Measurements from ENCODE around the gene OCIAD1.

The OCIAD1 gene, protein sequence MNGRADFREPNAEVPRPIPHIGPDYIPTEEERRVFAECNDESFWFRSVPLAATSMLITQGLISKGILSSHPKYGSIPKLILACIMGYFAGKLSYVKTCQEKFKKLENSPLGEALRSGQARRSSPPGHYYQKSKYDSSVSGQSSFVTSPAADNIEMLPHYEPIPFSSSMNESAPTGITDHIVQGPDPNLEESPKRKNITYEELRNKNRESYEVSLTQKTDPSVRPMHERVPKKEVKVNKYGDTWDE

DNA sequence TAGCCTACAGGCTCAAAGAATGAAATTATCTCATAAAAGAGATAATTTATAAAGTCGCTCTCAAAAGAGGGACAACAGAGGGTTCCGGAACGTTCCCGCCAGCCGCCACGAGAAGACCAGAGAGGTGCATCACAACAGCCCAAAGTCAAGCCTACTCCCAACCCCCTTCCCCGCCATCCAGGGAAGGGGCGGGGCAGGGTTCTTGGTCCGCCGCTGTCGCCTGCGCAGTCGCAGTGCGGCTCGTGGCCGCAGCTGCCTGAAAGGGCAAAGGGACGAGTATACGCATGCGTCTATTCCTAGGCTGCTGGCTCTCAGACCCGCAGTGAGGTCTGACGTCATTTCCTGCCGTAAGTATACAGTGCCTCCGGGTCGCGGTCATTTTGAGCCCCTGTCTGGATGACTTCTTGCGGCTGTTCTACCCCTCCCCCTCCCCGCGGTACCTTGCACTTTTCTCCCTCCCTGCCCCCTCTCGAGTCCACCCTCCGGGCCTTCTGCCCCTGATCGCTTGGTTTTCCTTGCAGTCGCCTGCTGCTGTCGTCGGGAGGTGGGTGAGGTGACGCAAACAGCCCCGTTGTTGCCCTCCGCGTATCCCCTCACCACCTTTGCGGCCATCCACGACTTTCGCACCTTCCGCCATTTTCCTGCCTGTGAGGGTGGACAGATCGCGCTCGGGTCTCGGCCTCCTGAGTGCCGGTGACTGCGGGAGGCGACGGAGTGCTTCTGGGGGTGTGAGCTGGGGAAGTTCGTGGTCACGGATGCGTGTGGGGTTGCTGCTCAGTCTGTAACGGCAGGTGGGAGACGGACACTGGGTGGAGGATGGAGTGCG is at the start of gene OCIAD1:
OCIAD1 (plus strand) TSS at position 383 of the 826 bp plus-strand sequence. CDS start 1,537 bp downstream, outside the sequence.
- Histone ChIP-seq H3K4me3 (ENCODE audit: low read depth in 1 of 2, low read length in 1 of 2) (peak within 1 kb of the TSS; percentile 86 to 99), H3K36me3 (peaks cover 24% of the 10 kb centered on the region), H3K27ac (peak within 1 kb of the TSS; percentile 93), H3K27me3 (peaks cover 19% of the 10 kb centered on the region), H3K4me1 (ENCODE audit: control insufficient read depth in 1 of 2, insufficient read depth in 1 of 2, low read depth in 1 of 2, low read length in 1 of 2) (peaks cover 13 to 19% of the 10 kb centered on the region in 2 experiments), H3K9me3 (no peaks in the 10 kb centered on the region)
- TF ChIP-seq, protein P1, sequence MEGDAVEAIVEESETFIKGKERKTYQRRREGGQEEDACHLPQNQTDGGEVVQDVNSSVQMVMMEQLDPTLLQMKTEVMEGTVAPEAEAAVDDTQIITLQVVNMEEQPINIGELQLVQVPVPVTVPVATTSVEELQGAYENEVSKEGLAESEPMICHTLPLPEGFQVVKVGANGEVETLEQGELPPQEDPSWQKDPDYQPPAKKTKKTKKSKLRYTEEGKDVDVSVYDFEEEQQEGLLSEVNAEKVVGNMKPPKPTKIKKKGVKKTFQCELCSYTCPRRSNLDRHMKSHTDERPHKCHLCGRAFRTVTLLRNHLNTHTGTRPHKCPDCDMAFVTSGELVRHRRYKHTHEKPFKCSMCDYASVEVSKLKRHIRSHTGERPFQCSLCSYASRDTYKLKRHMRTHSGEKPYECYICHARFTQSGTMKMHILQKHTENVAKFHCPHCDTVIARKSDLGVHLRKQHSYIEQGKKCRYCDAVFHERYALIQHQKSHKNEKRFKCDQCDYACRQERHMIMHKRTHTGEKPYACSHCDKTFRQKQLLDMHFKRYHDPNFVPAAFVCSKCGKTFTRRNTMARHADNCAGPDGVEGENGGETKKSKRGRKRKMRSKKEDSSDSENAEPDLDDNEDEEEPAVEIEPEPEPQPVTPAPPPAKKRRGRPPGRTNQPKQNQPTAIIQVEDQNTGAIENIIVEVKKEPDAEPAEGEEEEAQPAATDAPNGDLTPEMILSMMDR (IDR thresholded peaks at IDR 0.05), result no peak

DNA sequence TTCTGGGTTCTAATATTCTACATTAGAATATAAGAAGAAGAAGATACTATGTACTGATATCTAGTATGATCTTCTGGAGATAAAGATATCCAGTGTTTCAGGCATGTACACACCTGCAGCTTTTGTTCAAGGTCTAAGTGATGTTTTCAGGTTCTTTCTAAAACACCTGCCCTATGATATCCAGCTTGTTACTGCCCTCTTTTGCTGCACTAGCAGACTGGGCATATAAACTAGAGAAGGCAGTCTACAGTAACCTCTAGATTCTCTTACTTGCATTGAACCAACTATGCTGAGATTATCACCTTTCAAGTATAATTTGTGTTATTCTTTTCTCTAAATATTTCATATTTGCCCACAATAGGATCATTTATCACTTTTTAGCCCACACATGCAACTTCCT is 48.9 kb upstream of the OCIAD1 start:
- no peaks in the 10 kb centered on the region for H3K27me3 ChIP-seq
- TF ChIP-seq, protein P1 (IDR thresholded peaks at IDR 0.05), result no peak
- peaks cover 20 to 30% of the 10 kb centered on the region in 2 experiments for H3K4me1 ChIP-seq (ENCODE audit: control insufficient read depth in 1 of 2, insufficient read depth in 1 of 2, low read depth in 1 of 2, low read length in 1 of 2)
- no peak overlapping the region for H3K4me3 ChIP-seq (ENCODE audit: low read depth in 1 of 2, low read length in 1 of 2)
- H3K27ac ChIP-seq, result no peak overlapping the region
- H3K9me3 ChIP-seq, result no peaks in the 10 kb centered on the region
- H3K36me3 ChIP-seq, result no peaks in the 10 kb centered on the region

DNA sequence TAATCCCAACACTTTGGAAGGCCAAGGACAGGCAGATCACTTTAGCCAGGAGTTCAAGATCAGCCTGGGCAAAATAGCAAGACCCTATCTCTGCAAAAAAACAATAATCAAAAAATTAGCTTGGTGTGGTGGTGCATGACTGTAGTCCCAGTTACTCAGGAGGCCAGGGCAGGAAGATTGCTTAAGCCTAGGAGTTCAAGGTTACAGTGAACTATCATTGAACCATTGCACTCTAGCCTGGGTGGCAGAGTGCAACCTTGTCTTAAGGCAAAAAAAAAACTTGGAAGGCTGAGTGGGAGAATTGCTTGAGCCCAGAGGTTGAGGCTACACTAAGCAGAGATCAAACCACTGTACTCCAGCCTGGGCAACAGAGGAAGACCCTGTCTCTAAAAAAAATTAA is 45.6 kb upstream of the OCIAD1 start:
- Histone ChIP-seq H3K27ac (no peak overlapping the region), H3K4me1 (ENCODE audit: control insufficient read depth in 1 of 2, insufficient read depth in 1 of 2, low read depth in 1 of 2, low read length in 1 of 2) (peaks cover 0 to 8% of the 10 kb centered on the region in 2 experiments), H3K9me3 (no peaks in the 10 kb centered on the region), H3K27me3 (no peaks in the 10 kb centered on the region), H3K4me3 (ENCODE audit: low read depth in 1 of 2, low read length in 1 of 2) (no peak overlapping the region), H3K36me3 (no peaks in the 10 kb centered on the region)
- TF ChIP-seq, protein P1 (IDR thresholded peaks at IDR 0.05), result no peak

DNA sequence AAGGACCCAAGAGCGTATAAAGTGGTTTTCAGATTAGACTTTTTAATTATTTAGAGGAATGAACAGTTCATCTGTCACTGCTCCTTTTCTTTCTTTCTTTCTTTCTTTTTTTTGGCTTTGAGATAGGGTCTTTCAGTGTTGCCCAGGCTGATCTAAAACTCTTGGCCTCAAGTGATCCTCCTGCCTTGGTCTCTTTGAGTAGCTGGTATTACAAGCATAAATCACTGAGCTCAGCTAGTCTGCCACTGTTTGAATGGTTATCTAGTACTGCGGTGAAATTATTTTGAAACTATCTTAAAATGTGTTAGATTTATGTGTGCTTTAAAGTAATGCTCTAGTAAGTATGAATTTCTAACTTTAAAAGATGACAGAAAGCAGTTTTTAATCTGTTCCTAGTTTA is 44.3 kb upstream of the OCIAD1 start:
- Histone ChIP-seq H3K4me1 (ENCODE audit: control insufficient read depth in 1 of 2, insufficient read depth in 1 of 2, low read depth in 1 of 2, low read length in 1 of 2) (no peaks in the 10 kb centered on the region), H3K36me3 (no peaks in the 10 kb centered on the region)
- TF ChIP-seq, protein P1 (IDR thresholded peaks at IDR 0.05), result no peak

DNA sequence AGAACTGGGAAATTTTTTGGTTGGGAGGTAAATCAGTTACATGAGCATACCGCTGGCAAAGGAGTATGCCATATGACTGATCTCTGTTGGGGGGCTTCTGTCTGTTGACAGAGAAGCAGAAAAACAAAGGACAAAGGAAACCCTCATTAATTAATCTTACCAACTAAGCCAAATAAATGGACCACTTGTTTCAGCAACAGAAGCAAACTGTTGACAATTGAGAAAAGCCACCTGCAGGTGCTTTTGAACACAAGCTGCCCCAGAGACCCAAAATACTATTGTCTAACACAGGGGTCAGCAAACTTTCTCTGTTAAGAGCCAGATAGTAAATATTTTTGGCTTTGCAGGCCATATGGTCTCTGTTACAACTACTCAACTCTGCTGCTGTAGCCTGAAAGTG is 43.8 kb upstream of the OCIAD1 start:
- H3K36me3 ChIP-seq, result no peaks in the 10 kb centered on the region
- H3K4me1 ChIP-seq (ENCODE audit: control insufficient read depth in 1 of 2, insufficient read depth in 1 of 2, low read depth in 1 of 2, low read length in 1 of 2), result no peaks in the 10 kb centered on the region
- TF ChIP-seq, protein P1 (IDR thresholded peaks at IDR 0.05), result no peak
- no peaks in the 10 kb centered on the region for H3K27me3 ChIP-seq
- no peaks in the 10 kb centered on the region for H3K9me3 ChIP-seq
- no peak overlapping the region for H3K27ac ChIP-seq
- H3K4me3 ChIP-seq (ENCODE audit: low read depth in 1 of 2, low read length in 1 of 2), result no peak overlapping the region

More for the DNA sequence above, 44.3 kb upstream of the OCIAD1 start:
- no peaks in the 10 kb centered on the region for H3K27me3 ChIP-seq
- H3K27ac ChIP-seq, result no peak overlapping the region
- H3K4me3 ChIP-seq (ENCODE audit: low read depth in 1 of 2, low read length in 1 of 2), result no peak overlapping the region
- H3K9me3 ChIP-seq, result no peaks in the 10 kb centered on the region

Measured in neutrophil (primary cell).